ENCODE results near the gene SH2D3C. TPM values are rescaled to one million over a fixed set of nuclear protein-coding genes. Genes with fewer than 3 reads are reported as not detected.

The SH2D3C gene
- total and polyA plus RNA-seq, 12 donors, result 2.1 to 27.1 (median 10.3) TPM

GRCh38 chr9:127769101-127769500, 9.4 kb downstream of the SH2D3C start:
- H3K27me3 ChIP-seq, result no peaks in the 10 kb centered on the region
- H3K4me3 ChIP-seq, result no peak overlapping the region
- H3K36me3 ChIP-seq (replicated peaks in 1 of 2), result no peaks in the 10 kb centered on the region
- no peak for TF ChIP-seq POLR2A (IDR thresholded peaks at IDR 0.05)
- intact Hi-C loops (cut with DNase I), result no loop called here
- H3K9me3 ChIP-seq (replicated peaks in 1 of 3), result no peaks in the 10 kb centered on the region
- DNase-seq, result no peak
- no peak overlapping the region for H3K27ac ChIP-seq
- 74 to 95% (median 86%) methylated on average over 5 of the region's 5 CpGs for WGBS, 4 donors
- peaks cover 5 to 15% of the 10 kb centered on the region in 2 donors for H3K4me1 ChIP-seq (replicated peaks in 1 of 2)

- intact Hi-C loops (cut with DNase I), result no loop called here
- Histone ChIP-seq H3K4me3 (no peak overlapping the region), H3K9me3 (replicated peaks in 1 of 3) (no peaks in the 10 kb centered on the region), H3K36me3 (replicated peaks in 1 of 2) (no peaks in the 10 kb centered on the region), H3K4me1 (replicated peaks in 1 of 2) (peaks cover 5 to 15% of the 10 kb centered on the region in 2 donors), H3K27ac (peak overlapping the region in 1 of 5 donors; percentile 67), H3K27me3 (no peaks in the 10 kb centered on the region)
- no peak for DNase-seq
- TF ChIP-seq CTCF (IDR thresholded peaks at IDR 0.05), result no peak
- TF ChIP-seq POLR2A (IDR thresholded peaks at IDR 0.05), result no peak
- WGBS, 4 donors, result 66 to 70% (median 69%) methylated on average over 7 to 8 of the region's 8 CpGs
Measured at GRCh38 chr9:127768698-127769097, 9.8 kb downstream of the SH2D3C start.

GRCh38 chr9:127767909-127768331, 10.5 kb downstream of the SH2D3C start:
- Histone ChIP-seq H3K27me3 (no peaks in the 10 kb centered on the region), H3K27ac (peak overlapping the region in 2 of 5 donors; percentile 41 to 67), H3K9me3 (replicated peaks in 1 of 3) (no peaks in the 10 kb centered on the region), H3K4me1 (replicated peaks in 1 of 2) (peaks cover 5 to 19% of the 10 kb centered on the region in 2 donors), H3K36me3 (replicated peaks in 1 of 2) (no peaks in the 10 kb centered on the region), H3K4me3 (no peak overlapping the region)
- intact Hi-C loops (cut with DNase I), result no loop called here
- TF ChIP-seq CTCF (IDR thresholded peaks at IDR 0.05) (no peak), POLR2A (IDR thresholded peaks at IDR 0.05) (no peak)
- DNase-seq, result no peak
- 32 to 52% (median 40%) methylated on average over 4 to 13 of the region's 13 CpGs for WGBS, 4 donors

- intact Hi-C loops (cut with DNase I), result no loop called here
- H3K9me3 ChIP-seq (replicated peaks in 1 of 3), result no peaks in the 10 kb centered on the region
- TF ChIP-seq CTCF (IDR thresholded peaks at IDR 0.05) (no peak), POLR2A (IDR thresholded peaks at IDR 0.05) (no peak)
- no peak for DNase-seq
- H3K27ac ChIP-seq, result peak overlapping the region in 2 of 5 donors; percentile 41 to 67
- H3K4me3 ChIP-seq, result no peak overlapping the region
- peaks cover 5 to 21% of the 10 kb centered on the region in 2 donors for H3K4me1 ChIP-seq (replicated peaks in 1 of 2)
- H3K27me3 ChIP-seq, result no peaks in the 10 kb centered on the region
- no peaks in the 10 kb centered on the region for H3K36me3 ChIP-seq (replicated peaks in 1 of 2)
- WGBS, 4 donors, result 34 to 65% (median 50%) methylated on average over 2 to 3 of the region's 3 CpGs
Measured at GRCh38 chr9:127767410-127767809, 11.1 kb downstream of the SH2D3C start.

GRCh38 chr9:127765418-127765817, 13.0 kb downstream of the SH2D3C start:
- Histone ChIP-seq H3K4me1 (replicated peaks in 1 of 2) (peaks cover 0 to 18% of the 10 kb centered on the region in 2 donors), H3K27me3 (no peaks in the 10 kb centered on the region), H3K9me3 (replicated peaks in 1 of 3) (no peaks in the 10 kb centered on the region), H3K4me3 (no peak overlapping the region), H3K36me3 (replicated peaks in 1 of 2) (no peaks in the 10 kb centered on the region), H3K27ac (no peak overlapping the region)
- WGBS, 4 donors, result 73 to 83% (median 78%) methylated on average over 1 of the region's 1 CpG
- no peak for DNase-seq
- no peak for TF ChIP-seq POLR2A (IDR thresholded peaks at IDR 0.05)
- no peak for TF ChIP-seq CTCF (IDR thresholded peaks at IDR 0.05)
- intact Hi-C loops (cut with DNase I), result no loop called here
